Gastrocnemius medialis (tissue), 4 donors: ENCODE data around the gene ZCCHC14.

Experiments used
- CTCF ChIP-seq, 5 experiments: fragments of 450-650 bp in 3 of 5; fragments of 200-600 bp in 2 of 5; sonication (generic) in 2 of 5; IDR thresholded peaks in 4 of 5; conservative IDR thresholded peaks in 1 of 5; 1 replicate in 4 of 5; 2 replicates in 1 of 5; pipeline ENCODE4 v1.5.1; 2016 to 2019; ENCODE audit warnings: antibody characterized with exemption in 5 of 5, mild to moderate bottlenecking in 3 of 5, moderate library complexity in 3 of 5
- POLR2A ChIP-seq, 2 donors: fragments of 450-650 bp; IDR thresholded peaks; one replicate each; pipeline ENCODE4 v1.6.1; 2017; ENCODE audit warnings: antibody characterized with exemption in 2 of 2, mild to moderate bottlenecking in 2 of 2, moderate library complexity in 2 of 2

GRCh38 chr16:87443964-87444363 lies 48.9 kb downstream of the ZCCHC14 start:
- TF ChIP-seq CTCF (IDR thresholded peaks at IDR 0.05 in 4 of 5, conservative IDR thresholded peaks at IDR 0.05 in 1 of 5) (no peak), POLR2A (IDR thresholded peaks at IDR 0.05) (no peak)
